Head of caudate nucleus (tissue), 42 donors: ENCODE measurements around the gene FGF9.

Source experiments
- DNase-seq, 42 donors: peaks; one replicate each; pipeline versions ENCODE4 v3.0.0 to v3.0.0-alpha.2; 2020 to 2021; ENCODE audit warnings: mixed read lengths in 7 of 42
- intact Hi-C: fragments of 100-400 bp; cut with DNase I; formaldehyde crosslinking; loops from one replicate; pipeline ENCODE4 v1.15.0; 2022

The FGF9 gene

GRCh38 chr13:21672796-21673538 lies 2.1 kb downstream of the FGF9 start:
- DNase-seq = peak in 1 of 42 donors; percentile 8
- intact Hi-C loops = no loop called here

GRCh38 chr13:21673539-21673788 lies 2.6 kb downstream of the FGF9 start:
- DNase-seq = peak in 7 of 42 donors; percentile 6 to 69 (median 56)
- intact Hi-C loops = no loop called here

GRCh38 chr13:21673789-21674489 lies 3.1 kb downstream of the FGF9 start:
- intact Hi-C loops = no loop called here

GRCh38 chr13:21674490-21675009 lies 3.7 kb downstream of the FGF9 start:
- DNase-seq = peak in 18 of 42 donors; percentile 17 to 65 (median 50)
- intact Hi-C loops = no loop called here

More at GRCh38 chr13:21673789-21674489, 3.1 kb downstream of the FGF9 start:
- DNase-seq = peak in 36 of 42 donors; percentile 32 to 79 (median 63)

GRCh38 chr13:21675095-21675991 lies 4.5 kb downstream of the FGF9 start:
- DNase-seq = peak in 41 of 42 donors; percentile 38 to 89 (median 70)

GRCh38 chr13:21676611-21677021 lies 5.7 kb downstream of the FGF9 start:
- intact Hi-C loops = no loop called here
- DNase-seq = peak in 1 of 42 donors; percentile 15

More at GRCh38 chr13:21675095-21675991, 4.5 kb downstream of the FGF9 start:
- intact Hi-C loops = no loop called here

GRCh38 chr13:21677075-21677623 lies 6.3 kb downstream of the FGF9 start:
- intact Hi-C loops = no loop called here
- DNase-seq = no peak

- no peak for DNase-seq
- intact Hi-C loops = no loop called here
These were observed 12.3 kb downstream of the FGF9 start for GRCh38 chr13:21683034-21683733.

- no peak for DNase-seq
- intact Hi-C loops = no loop called here
These were observed 13.7 kb downstream of the FGF9 start for GRCh38 chr13:21684576-21684975.

GRCh38 chr13:21685485-21686064 lies 14.7 kb downstream of the FGF9 start:
- no peak for DNase-seq
- intact Hi-C loops = no loop called here

- DNase-seq = no peak
- intact Hi-C loops = no loop called here
These were observed 16.0 kb downstream of the FGF9 start for GRCh38 chr13:21686751-21687391.

- intact Hi-C loops = no loop called here
- DNase-seq = no peak
These were observed 17.2 kb downstream of the FGF9 start for GRCh38 chr13:21688056-21688455.

- intact Hi-C loops = no loop called here
- DNase-seq = no peak
These were observed 18.2 kb downstream of the FGF9 start for GRCh38 chr13:21689097-21689496.

- intact Hi-C loops = no loop called here
- DNase-seq = no peak
These were observed 20.1 kb downstream of the FGF9 start for GRCh38 chr13:21690955-21691354.

- no peak for DNase-seq
- intact Hi-C loops = no loop called here
These were observed 20.6 kb downstream of the FGF9 start for GRCh38 chr13:21691500-21691899.

- DNase-seq = no peak
- intact Hi-C loops = no loop called here
These were observed 21.1 kb downstream of the FGF9 start for GRCh38 chr13:21691928-21692327.

GRCh38 chr13:21694831-21695230 lies 24.0 kb downstream of the FGF9 start:
- intact Hi-C loops = no loop called here
- no peak for DNase-seq

- DNase-seq = no peak
- intact Hi-C loops = no loop called here
These were observed 24.7 kb downstream of the FGF9 start for GRCh38 chr13:21695546-21695945.
